Activated CD4-positive, CD25-positive, alpha-beta regulatory T cell treated with anti-CD3 and anti-CD28 coated beads, Interleukin-2, amount 50 U/mL, for 72 hours (primary cell): ENCODE results near the gene SREK1.
"Not testable (repeated sequence)": the region's sequence is repeated elsewhere in the genome, so short reads cannot be mapped to it uniquely, and the experiment has no call there.

Experiments used
- DNase-seq: peaks from one replicate; pipeline ENCODE4 v3.0.0; 2021

SREK1 gene

GRCh38 chr5:66144074-66144833 is at the start of gene SREK1:
TSS of gene SREK1 (plus strand) at chr5:66144300. CDS start at chr5:66144377, 77 bp downstream.
- DNase-seq, result peak; percentile 89

- DNase-seq, result no peak
These were observed 43.2 kb upstream of the SREK1 start for GRCh38 chr5:66100851-66101250.

GRCh38 chr5:66113160-66113559 is 30.9 kb upstream of the SREK1 start:
- no peak for DNase-seq

- DNase-seq, result no peak
These were observed 25.8 kb upstream of the SREK1 start for GRCh38 chr5:66118304-66118703.

GRCh38 chr5:66122379-66123034 is 21.6 kb upstream of the SREK1 start:
- no peak for DNase-seq

- no peak for DNase-seq
These were observed 15.0 kb upstream of the SREK1 start for GRCh38 chr5:66129144-66129543.

- DNase-seq, result no peak
These were observed 13.6 kb upstream of the SREK1 start for GRCh38 chr5:66130493-66130892.

- no peak for DNase-seq
These were observed 9.7 kb upstream of the SREK1 start for GRCh38 chr5:66134407-66134861.

GRCh38 chr5:66136053-66136452 is 8.0 kb upstream of the SREK1 start:
- no peak for DNase-seq

- DNase-seq, result not testable (repeated sequence)
These were observed 7.2 kb upstream of the SREK1 start for GRCh38 chr5:66136944-66137343.

- no peak for DNase-seq
These were observed 5.3 kb upstream of the SREK1 start for GRCh38 chr5:66138637-66139317.

- DNase-seq, result no peak
These were observed 4.8 kb upstream of the SREK1 start for GRCh38 chr5:66139318-66139712.

- DNase-seq, result no peak
These were observed 1.7 kb upstream of the SREK1 start for GRCh38 chr5:66142417-66142816.

GRCh38 chr5:66143473-66144073 is 527 bp upstream of the SREK1 start:
- DNase-seq, result no peak

GRCh38 chr5:66144834-66145390 is 812 bp downstream of the SREK1 start:
- no peak for DNase-seq

- DNase-seq, result no peak
These were observed 1.6 kb downstream of the SREK1 start for GRCh38 chr5:66145737-66146136.

GRCh38 chr5:66149950-66150349 is 5.8 kb downstream of the SREK1 start:
- DNase-seq, result no peak

GRCh38 chr5:66151030-66151429 is 6.9 kb downstream of the SREK1 start:
- DNase-seq, result no peak

GRCh38 chr5:66151491-66151890 is 7.4 kb downstream of the SREK1 start:
- no peak for DNase-seq

- DNase-seq, result no peak
These were observed 12.9 kb downstream of the SREK1 start for GRCh38 chr5:66157046-66157445.

- no peak for DNase-seq
These were observed 17.3 kb downstream of the SREK1 start for GRCh38 chr5:66161356-66161755.

- no peak for DNase-seq
These were observed 20.1 kb downstream of the SREK1 start for GRCh38 chr5:66164044-66164790.
